SK-N-MC (cell line): ENCODE results near the gene BICC1.

ENCODE experiments used
- EZH2 ChIP-seq: fragments of 200-600 bp; sonication (generic); IDR thresholded peaks from one replicate; pipeline ENCODE4 v1.6.1; 2017; ENCODE audit warnings: antibody characterized with exemption
- FOXP2 ChIP-seq: optimal IDR thresholded peaks from 2 replicates; pipeline ENCODE3; 2011; ENCODE audit warnings: mild to moderate bottlenecking, moderate library complexity; ENCODE audit not compliant: insufficient read depth; ENCODE audit errors: extremely low read length, control extremely low read depth
- POLR2AphosphoS5 ChIP-seq: IDR thresholded peaks from 2 replicates; pipeline ENCODE4 v1.6.1; 2012; ENCODE audit warnings: mild to moderate bottlenecking, low read depth, low read length, borderline replicate concordance

GRCh38 chr10:58585435-58585834 lies 72.8 kb downstream of the BICC1 start:
- TF ChIP-seq POLR2AphosphoS5 (no peak), EZH2 (no peak), FOXP2 (no peak)
